Transverse colon (tissue), 4 donors: ENCODE data around the gene PSMC3. TPM values are rescaled to one million over a fixed set of nuclear protein-coding genes. Genes with fewer than 3 reads are reported as not detected.

Experiments used
- DNase-seq: peaks from one replicate; pipeline ENCODE4 v3.0.0-alpha.2; 2019
- H3K27ac ChIP-seq, 4 donors: fragments of 200-600 bp; sonication (generic); 2 replicates each; pipeline ENCODE4 v1.5.1; 2016 to 2018; ENCODE audit warnings: inconsistent platforms in 4 of 4
- H3K27me3 ChIP-seq: fragments of 200-600 bp; sonication (generic); 2 replicates; pipeline ENCODE4 v1.5.1; 2017; ENCODE audit warnings: inconsistent platforms
- H3K36me3 ChIP-seq, 4 donors: fragments of 200-600 bp; sonication (generic); 2 replicates each; pipeline ENCODE4 v1.5.1; 2017 to 2019; ENCODE audit warnings: inconsistent platforms in 4 of 4
- H3K4me1 ChIP-seq, 4 donors: fragments of 200-600 bp; sonication (generic); 2 replicates each; pipeline ENCODE4 v1.5.1; 2017 to 2020; ENCODE audit warnings: inconsistent platforms in 4 of 4
- H3K4me3 ChIP-seq, 4 donors: fragments of 200-600 bp; sonication (generic); 1 replicate in 1 of 4; 2 replicates in 3 of 4; pipeline versions ENCODE4 v1.5.1 to v1.6.1; 2017 to 2019; ENCODE audit warnings: inconsistent platforms in 4 of 4
- H3K9me3 ChIP-seq, 2 donors: fragments of 200-600 bp; sonication (generic); 2 replicates each; pipeline ENCODE4 v1.5.1; 2017 to 2019; ENCODE audit warnings: inconsistent platforms in 2 of 2
- CTCF ChIP-seq, 5 experiments: fragments of 200-600 bp in 3 of 5; fragments of 450-650 bp in 2 of 5; sonication (generic) in 3 of 5; IDR thresholded peaks; 1 replicate in 2 of 5; 2 replicates in 3 of 5; pipeline ENCODE4 v1.5.1; 2016 to 2017; ENCODE audit warnings: antibody characterized with exemption in 5 of 5, inconsistent platforms in 3 of 5, mild to moderate bottlenecking in 2 of 5, moderate library complexity in 1 of 5
- EP300 ChIP-seq: sonication (generic); formaldehyde crosslinking; IDR thresholded peaks from one replicate; pipeline ENCODE4 v1.6.1; 2017; ENCODE audit warnings: antibody characterized with exemption, low read depth
- POLR2A ChIP-seq: fragments of 450-650 bp; IDR thresholded peaks from one replicate; pipeline ENCODE4 v1.6.1; 2016; ENCODE audit warnings: antibody characterized with exemption, mild to moderate bottlenecking, moderate library complexity
- POLR2AphosphoS5 ChIP-seq, 3 donors: sonication (generic); formaldehyde crosslinking; IDR thresholded peaks; one replicate each; pipeline ENCODE4 v1.6.1; 2016; ENCODE audit warnings: antibody characterized with exemption in 3 of 3
- WGBS, 2 donors: methylation state at CpG; one replicate each; pipeline ENCODE4 v1.1.5; 2018; ENCODE audit warnings: low coverage in 1 of 2; 5-methylcytosine and 5-hydroxymethylcytosine counted together
- in situ Hi-C, 4 donors: fragments of 200-750 bp; cut with MboI; loops; one replicate each; pipeline versions ENCODE4 v1.15.0 to v1.15.1; 2017; ENCODE audit warnings: low sequenced_read_pairs in 3 of 4, low pct_ligation_motif_present in 1 of 4, low pct_unique_long_range_greater_than_20kb in 1 of 4
- intact Hi-C: fragments of 100-400 bp; cut with DNase I; formaldehyde crosslinking; loops from one replicate; pipeline ENCODE4 v1.15.1; 2023; ENCODE audit warnings: low total_unique reads
- total RNA-seq, 4 donors: library from RNA; depleted of rRNA; stranded (reverse); fragments of >200 nt; gene quantifications; one replicate each; pipeline ENCODE4 v1.1.0, GENCODE V29; 2016

PSMC3 gene
- total RNA-seq, 4 donors from 2014 or later = 56.5 to 252 (median 91.4) TPM

DNA sequence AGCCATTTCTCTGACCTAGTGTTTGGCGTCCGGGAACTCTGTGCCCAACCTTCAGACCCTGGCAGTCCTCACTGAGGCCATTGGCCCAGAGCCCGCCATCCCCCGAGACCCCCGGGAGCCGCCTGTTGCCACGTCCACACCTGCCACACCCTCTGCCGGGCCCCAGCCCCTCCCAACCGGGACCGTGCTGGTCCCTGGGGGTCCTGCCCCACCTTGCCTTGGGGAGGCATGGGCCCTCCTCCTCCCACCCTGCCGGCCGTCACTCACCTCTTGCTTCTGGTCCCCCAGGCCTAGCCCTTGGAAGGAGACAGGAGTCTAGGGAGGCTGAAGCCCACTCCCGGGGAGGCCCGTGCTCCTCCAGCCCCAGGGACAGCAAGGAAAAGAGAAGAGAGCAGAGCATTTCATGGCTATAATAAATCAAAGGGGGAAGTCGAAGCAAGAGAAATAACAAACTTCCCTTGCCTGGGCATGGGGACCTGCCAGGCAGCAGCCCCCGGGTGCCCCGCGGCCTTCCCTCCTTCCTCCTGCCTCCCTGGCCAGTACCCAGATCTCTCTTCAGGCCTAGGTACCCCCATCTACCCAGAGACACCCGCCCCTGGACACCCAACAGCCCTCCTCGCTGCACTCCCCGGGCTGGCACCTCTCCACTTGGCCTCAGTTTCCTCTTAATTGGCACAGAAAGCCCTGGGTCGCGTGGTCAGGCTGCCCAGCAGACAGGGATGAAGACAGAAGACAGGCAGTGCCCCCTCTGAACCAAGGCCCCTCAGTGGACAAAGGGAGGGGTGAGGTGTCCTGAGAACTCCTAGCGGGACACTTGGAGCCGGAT lies 30.8 kb downstream of the PSMC3 start:
- no peaks in the 10 kb centered on the region for H3K9me3 ChIP-seq
- H3K4me1 ChIP-seq = peaks cover 5 to 28% (median 19%) of the 10 kb centered on the region in 4 donors
- H3K36me3 ChIP-seq = no peaks in the 10 kb centered on the region
- TF ChIP-seq POLR2AphosphoS5 (IDR thresholded peaks at IDR 0.05) (no peak), POLR2A (no peak), CTCF (IDR thresholded peaks at IDR 0.05) (no peak)
- in situ Hi-C loops (no loop called here), intact Hi-C loops (no loop called here)
- H3K27ac ChIP-seq = peak overlapping the region; percentile 66 to 80 (median 78)
- peak overlapping the region in 1 of 4 donors; percentile 19 for H3K4me3 ChIP-seq
- no peak for DNase-seq
- WGBS, 2 donors = 77 to 92% methylated on average over 4 to 24 of the region's 25 CpGs
- no peaks in the 10 kb centered on the region for H3K27me3 ChIP-seq

DNA sequence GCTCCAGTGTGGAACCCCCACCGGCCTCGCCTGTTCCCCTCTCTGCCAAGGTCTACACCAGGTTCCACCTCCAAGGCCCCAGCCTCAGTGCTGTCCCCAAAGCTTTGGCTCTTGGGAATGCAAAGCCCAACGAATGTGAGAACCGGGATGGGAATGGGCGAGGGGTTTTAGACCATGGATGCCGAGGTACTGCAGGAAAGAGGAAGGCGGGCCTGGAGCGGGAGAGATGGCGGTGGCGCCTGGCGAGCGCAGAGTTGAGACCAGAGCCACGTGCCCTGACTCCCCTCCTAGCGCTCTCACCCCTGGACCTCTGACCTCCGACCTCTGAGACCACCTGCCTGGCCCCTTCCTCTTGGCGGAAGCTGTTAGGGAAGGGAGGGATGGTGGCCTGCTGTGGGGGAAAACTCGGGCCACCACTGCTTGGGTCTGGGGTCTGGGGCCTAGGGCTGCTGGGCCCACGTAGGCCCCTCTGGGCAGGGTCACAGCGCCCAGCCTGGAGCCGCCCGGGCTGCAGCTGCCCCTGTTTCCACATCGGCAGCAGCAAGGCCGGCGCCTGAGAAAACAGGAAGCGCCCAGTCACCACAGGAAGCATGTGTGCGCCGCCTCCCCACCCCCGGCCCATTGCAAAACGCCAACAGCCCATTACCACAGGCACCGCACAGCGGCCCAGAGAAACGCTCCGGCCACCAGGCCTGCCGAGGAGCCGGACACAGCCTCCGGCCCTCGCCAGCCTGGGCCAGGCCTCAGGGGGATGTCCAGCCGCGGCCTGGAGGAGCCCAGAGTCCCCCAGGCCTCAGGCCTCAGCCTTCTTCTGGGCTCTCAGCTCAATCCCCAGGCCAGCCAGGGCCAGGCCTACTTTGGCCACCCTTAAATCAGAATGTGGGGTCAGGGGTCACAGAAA lies 31.7 kb downstream of the PSMC3 start:
- Histone ChIP-seq H3K27me3 (no peaks in the 10 kb centered on the region), H3K4me1 (peaks cover 5 to 20% (median 12%) of the 10 kb centered on the region in 4 donors), H3K4me3 (peak overlapping the region in 1 of 4 donors; percentile 19), H3K27ac (peak overlapping the region; percentile 66 to 80 (median 78)), H3K9me3 (no peaks in the 10 kb centered on the region), H3K36me3 (no peaks in the 10 kb centered on the region)
- 72 to 80% methylated on average over 2 to 39 of the region's 39 CpGs for WGBS, 2 donors
- TF ChIP-seq POLR2AphosphoS5 (IDR thresholded peaks at IDR 0.05) = peak in 1 of 3 donors; percentile 21
- no peak for TF ChIP-seq CTCF (IDR thresholded peaks at IDR 0.05)
- peak; percentile 43 for TF ChIP-seq POLR2A
- no peak for TF ChIP-seq EP300
- in situ Hi-C loops (no loop called here), intact Hi-C loops (no loop called here)
- peak; percentile 60 for DNase-seq

DNA sequence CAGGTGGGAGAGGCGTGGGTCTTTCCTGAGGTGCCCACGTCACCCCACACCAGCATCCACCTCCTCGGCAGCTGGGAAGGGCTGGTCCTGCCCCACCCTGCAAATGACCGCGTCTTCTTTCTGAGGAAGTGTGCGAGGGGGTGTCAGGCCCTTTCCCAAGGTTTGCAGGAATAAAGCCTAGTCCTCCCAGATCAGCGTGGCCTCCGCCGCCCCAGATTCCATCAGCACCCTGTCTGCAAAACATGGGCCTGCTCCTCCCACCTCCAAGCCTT lies 32.3 kb downstream of the PSMC3 start:
- H3K27ac ChIP-seq = peak overlapping the region; percentile 66 to 80 (median 78)
- peaks cover 0 to 18% (median 11%) of the 10 kb centered on the region in 4 donors for H3K4me1 ChIP-seq
- no peaks in the 10 kb centered on the region for H3K9me3 ChIP-seq
- no peaks in the 10 kb centered on the region for H3K27me3 ChIP-seq
- H3K36me3 ChIP-seq = no peaks in the 10 kb centered on the region
- intact Hi-C loops = no loop called here
- no peak for TF ChIP-seq EP300
- in situ Hi-C loops = no loop called here
- H3K4me3 ChIP-seq = no peak overlapping the region
- 90% methylated on average over 9 of the region's 9 CpGs; no CpG with 5 or more reads in 1 of the 2 donors for WGBS, 2 donors
- no peak for DNase-seq

GRCh38 chr11:47393163-47394049 lies 32.8 kb downstream of the PSMC3 start:
- Histone ChIP-seq H3K4me3 (no peak overlapping the region), H3K27me3 (no peaks in the 10 kb centered on the region), H3K27ac (peak overlapping the region; percentile 66 to 80 (median 78)), H3K9me3 (no peaks in the 10 kb centered on the region), H3K4me1 (peaks cover 0 to 18% (median 11%) of the 10 kb centered on the region in 4 donors), H3K36me3 (no peaks in the 10 kb centered on the region)
- 40 to 71% methylated on average over 1 to 12 of the region's 20 CpGs for WGBS, 2 donors
- in situ Hi-C loops (no loop called here), intact Hi-C loops (no loop called here)
- TF ChIP-seq EP300 (no peak), POLR2AphosphoS5 (IDR thresholded peaks at IDR 0.05) (peak in 1 of 3 donors; percentile 30)
- no peak for DNase-seq
